Transverse colon (tissue), 4 donors: ENCODE measurements around the gene ERC2. TPM values are rescaled to one million over a fixed set of nuclear protein-coding genes. Genes with fewer than 3 reads are reported as not detected.

Source experiments
- DNase-seq: peaks from one replicate; pipeline ENCODE4 v3.0.0-alpha.2; 2019
- H3K27ac ChIP-seq, 4 donors: fragments of 200-600 bp; sonication (generic); 2 replicates each; pipeline ENCODE4 v1.5.1; 2016 to 2018; ENCODE audit warnings: inconsistent platforms in 4 of 4
- H3K27me3 ChIP-seq: fragments of 200-600 bp; sonication (generic); 2 replicates; pipeline ENCODE4 v1.5.1; 2017; ENCODE audit warnings: inconsistent platforms
- H3K36me3 ChIP-seq, 4 donors: fragments of 200-600 bp; sonication (generic); 2 replicates each; pipeline ENCODE4 v1.5.1; 2017 to 2019; ENCODE audit warnings: inconsistent platforms in 4 of 4
- H3K4me1 ChIP-seq, 4 donors: fragments of 200-600 bp; sonication (generic); 2 replicates each; pipeline ENCODE4 v1.5.1; 2017 to 2020; ENCODE audit warnings: inconsistent platforms in 4 of 4
- H3K4me3 ChIP-seq, 4 donors: fragments of 200-600 bp; sonication (generic); 1 replicate in 1 of 4; 2 replicates in 3 of 4; pipeline versions ENCODE4 v1.5.1 to v1.6.1; 2017 to 2019; ENCODE audit warnings: inconsistent platforms in 4 of 4
- H3K9me3 ChIP-seq, 2 donors: fragments of 200-600 bp; sonication (generic); 2 replicates each; pipeline ENCODE4 v1.5.1; 2017 to 2019; ENCODE audit warnings: inconsistent platforms in 2 of 2
- EP300 ChIP-seq: sonication (generic); formaldehyde crosslinking; IDR thresholded peaks from one replicate; pipeline ENCODE4 v1.6.1; 2017; ENCODE audit warnings: antibody characterized with exemption, low read depth
- POLR2A ChIP-seq: fragments of 450-650 bp; IDR thresholded peaks from one replicate; pipeline ENCODE4 v1.6.1; 2016; ENCODE audit warnings: antibody characterized with exemption, mild to moderate bottlenecking, moderate library complexity
- POLR2AphosphoS5 ChIP-seq, 3 donors: sonication (generic); formaldehyde crosslinking; IDR thresholded peaks; one replicate each; pipeline ENCODE4 v1.6.1; 2016; ENCODE audit warnings: antibody characterized with exemption in 3 of 3
- WGBS, 2 donors: methylation state at CpG; one replicate each; pipeline ENCODE4 v1.1.5; 2018; ENCODE audit warnings: low coverage in 1 of 2; 5-methylcytosine and 5-hydroxymethylcytosine counted together
- in situ Hi-C, 4 donors: fragments of 200-750 bp; cut with MboI; loops; one replicate each; pipeline versions ENCODE4 v1.15.0 to v1.15.1; 2017; ENCODE audit warnings: low sequenced_read_pairs in 3 of 4, low pct_ligation_motif_present in 1 of 4, low pct_unique_long_range_greater_than_20kb in 1 of 4
- intact Hi-C: fragments of 100-400 bp; cut with DNase I; formaldehyde crosslinking; loops from one replicate; pipeline ENCODE4 v1.15.1; 2023; ENCODE audit warnings: low total_unique reads
- total RNA-seq, 4 donors: library from RNA; depleted of rRNA; stranded (reverse); fragments of >200 nt; gene quantifications; one replicate each; pipeline ENCODE4 v1.1.0, GENCODE V29; 2016
- TF ChIP-seq, protein P1 (sequence below), 5 experiments: fragments of 200-600 bp in 3 of 5; fragments of 450-650 bp in 2 of 5; sonication (generic) in 3 of 5; IDR thresholded peaks; 1 replicate in 2 of 5; 2 replicates in 3 of 5; pipeline ENCODE4 v1.5.1; 2016 to 2017; ENCODE audit warnings: antibody characterized with exemption in 5 of 5, inconsistent platforms in 3 of 5, mild to moderate bottlenecking in 2 of 5, moderate library complexity in 1 of 5

The ERC2 gene
- total RNA-seq, 4 donors from 2014 or later: 0.41 to 1.3 TPM; not detected in 2

DNA sequence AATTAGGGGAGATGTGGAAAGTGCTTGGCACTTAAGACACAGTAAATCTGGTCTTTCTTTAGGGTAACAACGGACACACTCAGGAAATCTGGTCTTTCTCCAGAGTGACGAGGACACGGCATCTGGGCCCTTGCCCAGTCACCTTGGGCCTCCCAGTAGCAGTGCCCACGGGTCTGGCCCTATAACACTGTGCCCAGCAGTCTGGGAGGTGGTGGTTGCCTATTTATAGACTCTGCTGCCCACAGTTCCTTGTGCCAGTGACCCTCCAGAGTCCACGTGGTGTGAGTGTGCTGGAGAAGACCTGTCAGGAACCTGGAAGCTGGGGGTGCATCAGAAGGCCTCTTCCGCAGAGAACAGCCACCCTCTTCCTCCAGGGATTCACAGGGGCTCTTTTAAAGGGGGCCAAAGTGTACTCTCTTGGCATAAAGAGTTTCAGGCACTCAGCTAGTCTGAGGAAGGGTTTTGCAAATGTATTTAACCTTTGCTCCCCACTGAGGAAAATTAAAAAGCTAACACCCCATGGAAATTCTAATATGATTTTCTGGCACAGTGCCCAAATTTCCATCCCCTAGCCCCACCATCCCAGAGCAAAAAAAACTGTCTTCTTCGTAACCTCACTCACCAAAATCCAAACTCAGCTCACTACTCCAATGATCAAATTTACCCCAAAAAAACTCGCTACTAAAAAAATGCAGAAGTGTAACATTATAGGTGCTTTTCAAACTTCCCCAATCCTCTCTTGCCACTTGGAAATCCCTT is 996.6 kb downstream of the ERC2 start:
- in situ Hi-C loops: no loop called here
- Histone ChIP-seq H3K4me3 (no peak overlapping the region), H3K36me3 (no peaks in the 10 kb centered on the region), H3K4me1 (no peaks in the 10 kb centered on the region), H3K27me3 (no peaks in the 10 kb centered on the region), H3K9me3 (no peaks in the 10 kb centered on the region), H3K27ac (no peak overlapping the region)
- whole genome bisulfite sequencing, 2 donors: 77 to 95% methylated on average over 2 to 8 of the region's 8 CpGs
- TF ChIP-seq, protein P1, sequence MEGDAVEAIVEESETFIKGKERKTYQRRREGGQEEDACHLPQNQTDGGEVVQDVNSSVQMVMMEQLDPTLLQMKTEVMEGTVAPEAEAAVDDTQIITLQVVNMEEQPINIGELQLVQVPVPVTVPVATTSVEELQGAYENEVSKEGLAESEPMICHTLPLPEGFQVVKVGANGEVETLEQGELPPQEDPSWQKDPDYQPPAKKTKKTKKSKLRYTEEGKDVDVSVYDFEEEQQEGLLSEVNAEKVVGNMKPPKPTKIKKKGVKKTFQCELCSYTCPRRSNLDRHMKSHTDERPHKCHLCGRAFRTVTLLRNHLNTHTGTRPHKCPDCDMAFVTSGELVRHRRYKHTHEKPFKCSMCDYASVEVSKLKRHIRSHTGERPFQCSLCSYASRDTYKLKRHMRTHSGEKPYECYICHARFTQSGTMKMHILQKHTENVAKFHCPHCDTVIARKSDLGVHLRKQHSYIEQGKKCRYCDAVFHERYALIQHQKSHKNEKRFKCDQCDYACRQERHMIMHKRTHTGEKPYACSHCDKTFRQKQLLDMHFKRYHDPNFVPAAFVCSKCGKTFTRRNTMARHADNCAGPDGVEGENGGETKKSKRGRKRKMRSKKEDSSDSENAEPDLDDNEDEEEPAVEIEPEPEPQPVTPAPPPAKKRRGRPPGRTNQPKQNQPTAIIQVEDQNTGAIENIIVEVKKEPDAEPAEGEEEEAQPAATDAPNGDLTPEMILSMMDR (IDR thresholded peaks at IDR 0.05): no peak
- TF ChIP-seq POLR2AphosphoS5 (IDR thresholded peaks at IDR 0.05) (no peak), POLR2A (no peak), EP300 (no peak)
- intact Hi-C loops: loop anchor here (10.0 kb wide), 1 partner anchor 423 kb away; no protein-coding TSS in a partner anchor
- DNase-seq: no peak

DNA sequence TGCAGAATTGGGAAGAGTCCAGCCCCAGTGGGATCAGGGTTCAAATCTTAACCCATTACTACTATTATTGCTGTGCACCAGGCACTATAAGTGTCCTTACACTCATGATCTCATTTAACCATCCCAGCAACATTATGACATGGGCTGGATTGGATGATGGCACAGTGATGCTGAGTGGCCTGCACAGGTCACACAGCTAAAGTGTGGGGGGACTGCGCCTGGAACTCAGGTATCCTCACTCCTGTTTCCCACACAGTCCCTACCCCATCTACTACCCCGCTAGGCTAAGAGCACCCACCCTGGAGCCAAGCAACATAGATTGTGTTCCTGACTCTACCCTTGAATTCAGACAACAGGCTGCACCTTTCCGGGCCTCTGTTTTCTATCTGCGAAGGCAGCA is 997.2 kb downstream of the ERC2 start:
- Histone ChIP-seq H3K4me1 (no peaks in the 10 kb centered on the region), H3K27ac (no peak overlapping the region), H3K36me3 (no peaks in the 10 kb centered on the region), H3K9me3 (no peaks in the 10 kb centered on the region), H3K27me3 (no peaks in the 10 kb centered on the region), H3K4me3 (no peak overlapping the region)
- no peak for DNase-seq
- WGBS, 2 donors: 90% methylated on average over 4 of the region's 4 CpGs; no CpG with 5 or more reads in 1 of the 2 donors
- no peak for TF ChIP-seq POLR2AphosphoS5 (IDR thresholded peaks at IDR 0.05)
- TF ChIP-seq POLR2A: no peak
- TF ChIP-seq, protein P1 (IDR thresholded peaks at IDR 0.05): no peak
- no peak for TF ChIP-seq EP300
- intact Hi-C loops (loop anchor here (10.0 kb wide), 1 partner anchor 424 kb away; no protein-coding TSS in a partner anchor), in situ Hi-C loops (no loop called here)

DNA sequence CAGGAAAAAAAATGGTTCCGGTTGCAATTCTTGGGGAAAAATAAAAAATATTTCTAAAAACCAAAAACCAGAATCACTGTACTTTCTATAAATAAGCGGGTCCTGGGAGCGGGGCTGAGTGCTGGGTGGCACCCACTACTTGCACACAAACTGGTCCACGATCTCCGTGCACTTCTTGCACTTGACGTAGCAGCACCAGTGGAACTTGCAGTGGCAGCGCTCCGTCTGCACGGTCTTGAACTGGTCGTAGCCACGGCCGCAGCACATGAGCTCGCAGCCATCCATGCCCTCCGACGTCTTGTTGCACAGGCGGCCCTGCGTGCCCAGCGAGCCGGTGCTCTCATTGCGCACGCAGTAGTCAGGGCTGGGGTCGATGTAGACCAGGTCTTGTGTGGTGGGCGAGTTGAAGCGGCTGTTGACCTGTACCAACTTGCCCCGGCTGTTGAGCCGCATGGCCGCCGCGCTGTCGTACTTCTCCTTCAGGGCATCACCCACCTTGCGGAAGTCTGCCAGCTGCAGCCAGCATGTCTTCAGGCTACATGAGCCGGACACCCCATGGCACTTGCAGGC is 998.2 kb downstream of the ERC2 start:
- Histone ChIP-seq H3K4me1 (no peaks in the 10 kb centered on the region), H3K36me3 (no peaks in the 10 kb centered on the region), H3K27ac (no peak overlapping the region), H3K4me3 (no peak overlapping the region), H3K9me3 (no peaks in the 10 kb centered on the region), H3K27me3 (no peaks in the 10 kb centered on the region)
- DNase-seq: no peak
- TF ChIP-seq EP300 (no peak), POLR2A (no peak), POLR2AphosphoS5 (IDR thresholded peaks at IDR 0.05) (no peak)
- TF ChIP-seq, protein P1 (IDR thresholded peaks at IDR 0.05): no peak
- intact Hi-C loops (loop anchor here (10.0 kb wide), 1 partner anchor 425 kb away; no protein-coding TSS in a partner anchor), in situ Hi-C loops (no loop called here)
- WGBS, 2 donors: 88 to 94% methylated on average over 9 to 32 of the region's 32 CpGs

DNA sequence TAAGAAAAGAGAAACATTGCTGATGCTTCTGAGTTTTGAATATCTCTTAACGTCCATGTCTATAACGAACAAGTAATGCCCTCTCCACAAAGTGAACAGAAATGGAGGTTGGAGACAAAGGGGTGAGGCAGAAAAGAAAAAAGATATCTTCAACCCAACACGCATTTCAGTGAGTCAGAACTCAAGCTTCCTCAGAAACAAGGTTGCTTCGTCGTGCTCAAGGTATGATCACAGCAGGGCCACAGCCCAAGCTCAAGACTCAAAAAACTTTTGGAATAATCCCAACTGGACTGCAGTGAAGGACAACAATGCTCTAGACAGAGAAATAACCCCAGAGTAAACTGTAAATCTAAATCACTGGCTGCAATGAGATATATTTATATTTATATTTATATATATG is 1000.0 kb downstream of the ERC2 start:
- no peak for TF ChIP-seq POLR2AphosphoS5 (IDR thresholded peaks at IDR 0.05)
- TF ChIP-seq EP300: no peak
- TF ChIP-seq, protein P1 (IDR thresholded peaks at IDR 0.05): no peak
- TF ChIP-seq POLR2A: no peak
- Histone ChIP-seq H3K4me1 (no peaks in the 10 kb centered on the region), H3K27me3 (no peaks in the 10 kb centered on the region), H3K36me3 (no peaks in the 10 kb centered on the region), H3K27ac (no peak overlapping the region), H3K4me3 (no peak overlapping the region), H3K9me3 (no peaks in the 10 kb centered on the region)
- 81 to 90% methylated on average over 3 to 5 of the region's 5 CpGs for WGBS, 2 donors
- intact Hi-C loops (no loop called here), in situ Hi-C loops (no loop called here)
- DNase-seq: no peak
